Uterus (tissue), 4 donors: ENCODE results near the gene NRDE2. TPM values are rescaled to one million over a fixed set of nuclear protein-coding genes. Genes with fewer than 3 reads are reported as not detected.

Source experiments
- DNase-seq, 2 donors: peaks; one replicate each; pipeline ENCODE4 v3.0.0-alpha.2; 2019 to 2020
- H3K27ac ChIP-seq, 2 donors: fragments of 200-600 bp; sonication (generic); 1 replicate in 1 of 2; 2 replicates in 1 of 2; pipeline ENCODE4 v1.5.1; 2016 to 2018
- H3K27me3 ChIP-seq, 2 donors: fragments of 200-600 bp; sonication (generic); one replicate each; pipeline ENCODE4 v1.5.1; 2018 to 2019; ENCODE audit warnings: control low read depth in 1 of 2
- H3K36me3 ChIP-seq, 2 donors: fragments of 200-600 bp; sonication (generic); one replicate each; pipeline ENCODE4 v1.5.1; 2019; ENCODE audit warnings: control low read depth in 1 of 2
- H3K4me1 ChIP-seq, 2 donors: fragments of 200-600 bp; sonication (generic); one replicate each; pipeline ENCODE4 v1.5.1; 2018 to 2019; ENCODE audit warnings: control low read depth in 1 of 2
- H3K4me3 ChIP-seq, 2 donors: fragments of 200-600 bp; sonication (generic); 1 replicate in 1 of 2; 2 replicates in 1 of 2; pipeline ENCODE4 v1.5.1; 2018 to 2019; ENCODE audit warnings: mild to moderate bottlenecking in 1 of 2
- H3K9me3 ChIP-seq, 2 donors: fragments of 200-600 bp; sonication (generic); one replicate each; pipeline ENCODE4 v1.5.1; 2019; ENCODE audit warnings: control low read depth in 1 of 2
- CTCF ChIP-seq, 4 experiments: fragments of 200-600 bp in 2 of 4; fragments of 450-650 bp in 2 of 4; sonication (generic) in 2 of 4; IDR thresholded peaks; one replicate each; pipeline ENCODE4 v1.5.1; 2016 to 2019; ENCODE audit warnings: antibody characterized with exemption in 4 of 4, mild to moderate bottlenecking in 2 of 4, moderate library complexity in 1 of 4
- POLR2A ChIP-seq, 2 donors: fragments of 450-650 bp; IDR thresholded peaks; one replicate each; pipeline ENCODE4 v1.6.1; 2016; ENCODE audit warnings: antibody characterized with exemption in 2 of 2, mild to moderate bottlenecking in 1 of 2, moderate library complexity in 1 of 2
- intact Hi-C: fragments of 100-400 bp; cut with DNase I; formaldehyde crosslinking; loops from one replicate; pipeline ENCODE4 v1.15.1; 2023; ENCODE audit warnings: low total_unique reads
- total RNA-seq, 4 donors: library from RNA; depleted of rRNA in 3 of 4; stranded (reverse); fragments of >200 nt in 3 of 4; gene quantifications; one replicate each; pipeline versions ENCODE4 v1.1.0 to v1.2.4, GENCODE V29; 2014 to 2023
- donor health status: DM: yes; HTN: yes; CAD: no.

Gene NRDE2
- total RNA-seq, 4 donors from 2014 or later, result 2.1 to 31.1 (median 27.0) TPM

- H3K36me3 ChIP-seq, result no peaks in the 10 kb centered on the region
- TF ChIP-seq POLR2A (IDR thresholded peaks at IDR 0.05) (no peak), CTCF (IDR thresholded peaks at IDR 0.05) (no peak)
- intact Hi-C loops, result no loop called here
These were observed 13.7 kb downstream of the NRDE2 start for GRCh38 chr14:90318016-90318415.

DNA sequence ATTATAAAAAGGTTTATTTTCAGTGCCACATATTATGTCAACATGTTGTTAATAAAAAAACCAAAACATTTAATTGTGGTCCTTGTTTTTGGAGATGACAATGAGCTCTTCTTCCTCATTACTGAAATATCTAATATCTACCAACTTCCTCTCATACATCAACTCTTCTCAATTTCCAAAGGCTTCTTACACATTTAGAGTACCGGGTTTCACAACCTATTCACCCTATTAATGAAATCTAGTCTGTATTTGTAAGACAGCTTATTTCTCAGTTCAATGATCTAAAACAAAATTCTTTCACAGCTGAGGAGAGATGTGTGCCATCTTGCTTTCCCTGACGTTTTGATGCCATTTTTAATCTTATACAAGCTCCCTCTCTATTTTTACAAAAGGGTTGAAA, 14.5 kb downstream of the NRDE2 start:
- H3K36me3 ChIP-seq, result no peaks in the 10 kb centered on the region
- no peaks in the 10 kb centered on the region for H3K4me1 ChIP-seq
- intact Hi-C loops, result no loop called here
- TF ChIP-seq POLR2A (IDR thresholded peaks at IDR 0.05) (no peak), CTCF (IDR thresholded peaks at IDR 0.05) (no peak)
- no peak for DNase-seq
- no peak overlapping the region for H3K4me3 ChIP-seq
- H3K9me3 ChIP-seq, result no peaks in the 10 kb centered on the region
- no peak overlapping the region for H3K27ac ChIP-seq
- no peaks in the 10 kb centered on the region for H3K27me3 ChIP-seq

More at GRCh38 chr14:90318016-90318415, 13.7 kb downstream of the NRDE2 start:
- no peaks in the 10 kb centered on the region for H3K4me1 ChIP-seq
- H3K9me3 ChIP-seq, result no peaks in the 10 kb centered on the region
- no peaks in the 10 kb centered on the region for H3K27me3 ChIP-seq
- no peak for DNase-seq
- no peak overlapping the region for H3K4me3 ChIP-seq
- no peak overlapping the region for H3K27ac ChIP-seq

DNA sequence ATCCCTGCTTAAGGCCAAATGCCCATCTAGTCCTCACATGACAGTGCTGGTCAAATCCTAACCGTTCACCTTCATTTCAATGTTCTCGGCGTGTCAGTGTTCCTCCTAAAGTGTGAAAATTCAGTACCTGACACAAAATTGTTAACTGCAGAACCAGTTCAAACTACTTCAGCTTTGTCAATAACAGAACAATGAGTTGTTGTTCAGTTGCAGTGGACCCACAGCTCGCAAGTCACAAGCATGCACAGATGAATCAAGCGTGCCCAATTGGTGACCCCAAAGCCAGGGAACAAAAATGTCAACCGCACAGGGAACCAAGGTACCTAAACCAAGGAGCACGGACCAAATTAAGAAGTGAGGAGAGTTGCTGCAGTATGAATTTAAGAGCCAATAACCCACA, 23.2 kb downstream of the NRDE2 start:
- Histone ChIP-seq H3K9me3 (no peaks in the 10 kb centered on the region), H3K27me3 (no peaks in the 10 kb centered on the region), H3K36me3 (no peaks in the 10 kb centered on the region), H3K27ac (no peak overlapping the region), H3K4me3 (no peak overlapping the region), H3K4me1 (no peaks in the 10 kb centered on the region)
- intact Hi-C loops, result no loop called here
- TF ChIP-seq POLR2A (IDR thresholded peaks at IDR 0.05), result no peak
- no peak for TF ChIP-seq CTCF (IDR thresholded peaks at IDR 0.05)
- DNase-seq, result no peak

DNA sequence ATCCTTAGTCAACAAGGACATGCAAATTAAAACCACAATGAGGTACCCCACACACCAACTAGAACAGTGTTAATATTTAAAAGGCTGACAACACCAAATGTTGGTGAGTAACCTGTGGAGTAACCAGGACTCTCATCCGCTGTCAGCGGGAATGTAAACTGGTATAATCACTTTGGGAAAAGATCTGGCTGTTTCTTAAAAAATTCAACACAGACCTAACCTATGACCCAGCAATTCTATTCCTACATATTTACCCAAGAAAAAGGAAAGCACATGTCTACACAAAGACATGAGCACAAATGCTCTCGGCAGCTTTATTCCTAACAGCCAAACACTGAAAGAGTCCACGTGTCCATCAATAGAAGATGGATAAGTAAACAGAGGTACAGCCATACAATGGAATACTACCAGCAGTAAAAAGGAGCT, 26.6 kb downstream of the NRDE2 start:
- TF ChIP-seq CTCF (IDR thresholded peaks at IDR 0.05) (no peak), POLR2A (IDR thresholded peaks at IDR 0.05) (no peak)
- H3K27me3 ChIP-seq, result no peaks in the 10 kb centered on the region
- intact Hi-C loops, result no loop called here
- no peak for DNase-seq
- H3K4me1 ChIP-seq, result peaks cover 0 to 5% of the 10 kb centered on the region in 2 donors
- H3K9me3 ChIP-seq, result no peaks in the 10 kb centered on the region
- no peaks in the 10 kb centered on the region for H3K36me3 ChIP-seq
- no peak overlapping the region for H3K27ac ChIP-seq
- no peak overlapping the region for H3K4me3 ChIP-seq

DNA sequence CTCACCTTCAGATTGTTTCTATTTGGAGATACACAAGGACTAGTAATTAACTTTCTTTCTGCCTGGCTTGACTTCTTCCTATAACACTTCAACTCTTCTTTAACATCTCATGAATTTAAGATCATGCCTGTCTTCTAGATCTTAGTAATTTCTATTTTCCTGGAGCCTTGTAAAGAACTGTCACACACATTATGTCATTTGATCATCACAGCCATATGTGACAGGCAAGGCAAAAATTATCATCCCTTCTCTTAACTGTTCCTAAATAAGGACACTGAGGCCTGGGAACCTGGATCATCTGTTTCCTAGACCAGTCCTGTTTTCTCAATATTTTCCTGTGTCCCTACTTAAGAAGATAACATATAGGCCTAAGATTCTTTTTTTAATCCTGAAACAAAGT, 27.2 kb downstream of the NRDE2 start:
- Histone ChIP-seq H3K36me3 (no peaks in the 10 kb centered on the region), H3K9me3 (no peaks in the 10 kb centered on the region)
- no peak for TF ChIP-seq POLR2A (IDR thresholded peaks at IDR 0.05)
- TF ChIP-seq CTCF (IDR thresholded peaks at IDR 0.05), result no peak

More for the DNA sequence above, 27.2 kb downstream of the NRDE2 start:
- Histone ChIP-seq H3K27me3 (no peaks in the 10 kb centered on the region), H3K4me3 (no peak overlapping the region), H3K4me1 (peaks cover 0 to 5% of the 10 kb centered on the region in 2 donors), H3K27ac (no peak overlapping the region)
- intact Hi-C loops, result no loop called here
- DNase-seq, result no peak
